Dendritic cell treated with granulocyte-macrophage colony-stimulating factor and Interleukin-4, amounts not matched to agents 40 ng/mL and 50 ng/mL, for 4 days (primary cell): ENCODE results near the gene RBP7.
A peak's percentile ranks its signal among the peaks of the same experiment; 100 is the strongest.
"Not testable (repeated sequence)": the region's sequence is repeated elsewhere in the genome, so short reads cannot be mapped to it uniquely, and the experiment has no call there.

Experiments
- H3K27ac Mint-ChIP-seq: one replicate; pipeline ENCODE4 v1.8.0; 2022; ENCODE audit warnings: mild to moderate bottlenecking, mixed read lengths
- H3K27me3 Mint-ChIP-seq: one replicate; pipeline ENCODE4 v1.8.0; 2022; ENCODE audit warnings: mild to moderate bottlenecking, mixed read lengths
- H3K36me3 Mint-ChIP-seq: one replicate; pipeline ENCODE4 v1.8.0; 2022; ENCODE audit warnings: low read depth, mixed read lengths
- H3K4me1 Mint-ChIP-seq: one replicate; pipeline ENCODE4 v1.8.0; 2022; ENCODE audit warnings: low read depth, mixed read lengths
- H3K4me3 Mint-ChIP-seq: one replicate; pipeline ENCODE4 v1.8.0; 2022; ENCODE audit warnings: mild to moderate bottlenecking, moderate library complexity, mixed read lengths
- H3K9me3 Mint-ChIP-seq: one replicate; pipeline ENCODE4 v1.8.0; 2022; ENCODE audit warnings: mixed read lengths
- intact Hi-C: fragments of 100-400 bp; cut with micrococcal nuclease; formaldehyde crosslinking; loops from one replicate; pipeline ENCODE4 v1.15.0; 2022

Gene RBP7

DNA sequence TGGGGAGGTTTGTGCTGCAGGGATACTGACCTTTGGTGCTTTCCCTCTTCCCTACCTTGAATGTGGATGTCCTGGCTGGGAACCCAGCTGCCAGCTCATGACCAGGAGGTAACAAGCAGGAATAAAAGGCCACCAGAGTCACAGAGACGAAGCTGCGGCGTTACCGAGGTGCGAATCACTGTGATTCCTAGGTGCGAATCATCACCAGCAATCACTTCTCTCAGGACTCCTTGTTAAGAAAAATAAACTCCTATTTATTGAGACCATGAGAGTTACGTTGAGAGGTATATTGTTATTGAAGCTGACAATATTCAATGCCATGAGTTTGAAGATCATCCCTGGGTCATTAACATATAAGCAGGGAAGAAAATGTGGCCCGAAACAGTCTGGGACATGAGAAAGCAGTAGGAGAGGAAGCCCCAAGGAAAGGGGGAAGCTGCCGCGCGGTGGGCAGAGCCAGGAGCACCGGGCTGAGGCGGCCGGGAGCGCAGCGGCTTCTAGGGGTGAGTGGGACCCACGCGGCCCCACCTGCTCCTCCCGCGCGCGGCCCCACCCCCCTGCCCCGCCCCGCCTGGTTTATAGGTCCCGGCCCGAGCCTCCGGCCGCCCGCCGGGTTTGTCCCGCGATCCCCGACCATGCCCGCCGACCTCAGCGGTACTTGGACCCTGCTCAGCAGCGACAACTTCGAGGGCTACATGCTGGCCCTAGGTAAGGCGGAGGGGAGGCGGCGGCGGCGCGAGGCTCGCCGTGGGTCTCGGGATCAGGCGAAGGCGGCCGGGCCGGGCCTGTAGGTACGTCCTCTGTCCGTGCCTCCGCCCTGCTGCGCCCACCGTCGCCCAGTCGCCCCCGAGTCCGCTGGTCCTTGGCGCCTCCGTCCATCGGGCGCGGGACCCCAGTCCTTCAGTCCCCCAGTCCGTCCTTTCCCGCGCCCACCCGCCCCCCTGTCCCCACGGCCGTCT, at the start of gene RBP7:
Gene RBP7, plus strand, starts transcription at position 605 of the 959 bp plus-strand sequence. Its CDS starts 31 bp downstream, at position 636.
- Mint-ChIP-seq H3K4me1 (peaks cover 27% of the 10 kb centered on the region), H3K36me3 (no peaks in the 10 kb centered on the region), H3K27me3 (peaks cover 26% of the 10 kb centered on the region), H3K4me3 (peak within 1 kb of the TSS; percentile 76), H3K27ac (no peak within 1 kb of the TSS), H3K9me3 (no peaks in the 10 kb centered on the region)
- intact Hi-C loops, result loop anchor here (2.0 to 5.0 kb wide), 2 partner anchors 35 to 46 kb away; partner anchors contain the start of gene UBE4B

DNA sequence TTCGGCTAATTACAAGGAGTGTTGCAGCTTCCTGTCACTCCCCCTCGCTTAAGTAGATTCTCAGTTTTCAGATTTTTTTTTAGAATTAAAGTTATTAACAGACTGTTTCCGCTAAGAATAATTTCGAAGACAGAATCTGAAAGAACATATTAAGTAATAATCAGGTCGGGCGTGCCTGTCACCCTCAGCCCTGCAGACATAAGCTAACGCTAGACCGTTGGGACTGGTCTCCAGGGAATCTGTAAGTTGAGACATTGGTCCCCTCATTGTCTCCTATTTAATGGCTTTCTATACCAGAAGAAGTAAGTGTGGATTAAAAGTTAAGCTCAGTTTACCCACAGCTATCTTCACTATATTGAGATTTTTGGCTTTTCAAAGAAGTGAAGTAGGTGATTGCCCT, 39.3 kb upstream of the RBP7 start:
- Mint-ChIP-seq H3K4me1 (no peaks in the 10 kb centered on the region), H3K4me3 (no peak overlapping the region), H3K9me3 (no peaks in the 10 kb centered on the region), H3K36me3 (peaks cover 21% of the 10 kb centered on the region), H3K27me3 (no peaks in the 10 kb centered on the region), H3K27ac (no peak overlapping the region)
- intact Hi-C loops, result no loop called here

DNA sequence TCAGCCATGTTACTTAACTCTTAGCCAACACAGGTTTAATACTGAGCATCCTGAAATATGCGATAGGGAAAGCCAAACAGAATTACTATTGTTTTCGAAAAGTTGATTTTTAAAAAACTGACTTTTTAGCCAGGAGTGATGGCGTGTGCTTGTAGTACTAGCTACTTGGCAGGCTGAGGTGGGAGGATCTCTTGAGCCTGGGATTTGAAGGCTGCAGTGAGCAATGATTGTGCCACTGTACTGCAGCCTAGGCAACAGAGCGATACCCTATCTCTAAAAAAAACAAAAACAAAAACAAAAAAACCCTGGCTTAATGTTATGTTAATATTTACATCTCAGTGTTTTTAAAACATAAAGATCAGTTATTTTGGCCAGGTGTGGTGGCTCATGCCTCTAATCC, 37.0 kb upstream of the RBP7 start:
- no peaks in the 10 kb centered on the region for H3K27me3 Mint-ChIP-seq
- H3K4me3 Mint-ChIP-seq, result no peak overlapping the region
- intact Hi-C loops, result no loop called here
- peaks cover 25% of the 10 kb centered on the region for H3K36me3 Mint-ChIP-seq
- H3K4me1 Mint-ChIP-seq, result no peaks in the 10 kb centered on the region
- no peak overlapping the region for H3K27ac Mint-ChIP-seq
- no peaks in the 10 kb centered on the region for H3K9me3 Mint-ChIP-seq

DNA sequence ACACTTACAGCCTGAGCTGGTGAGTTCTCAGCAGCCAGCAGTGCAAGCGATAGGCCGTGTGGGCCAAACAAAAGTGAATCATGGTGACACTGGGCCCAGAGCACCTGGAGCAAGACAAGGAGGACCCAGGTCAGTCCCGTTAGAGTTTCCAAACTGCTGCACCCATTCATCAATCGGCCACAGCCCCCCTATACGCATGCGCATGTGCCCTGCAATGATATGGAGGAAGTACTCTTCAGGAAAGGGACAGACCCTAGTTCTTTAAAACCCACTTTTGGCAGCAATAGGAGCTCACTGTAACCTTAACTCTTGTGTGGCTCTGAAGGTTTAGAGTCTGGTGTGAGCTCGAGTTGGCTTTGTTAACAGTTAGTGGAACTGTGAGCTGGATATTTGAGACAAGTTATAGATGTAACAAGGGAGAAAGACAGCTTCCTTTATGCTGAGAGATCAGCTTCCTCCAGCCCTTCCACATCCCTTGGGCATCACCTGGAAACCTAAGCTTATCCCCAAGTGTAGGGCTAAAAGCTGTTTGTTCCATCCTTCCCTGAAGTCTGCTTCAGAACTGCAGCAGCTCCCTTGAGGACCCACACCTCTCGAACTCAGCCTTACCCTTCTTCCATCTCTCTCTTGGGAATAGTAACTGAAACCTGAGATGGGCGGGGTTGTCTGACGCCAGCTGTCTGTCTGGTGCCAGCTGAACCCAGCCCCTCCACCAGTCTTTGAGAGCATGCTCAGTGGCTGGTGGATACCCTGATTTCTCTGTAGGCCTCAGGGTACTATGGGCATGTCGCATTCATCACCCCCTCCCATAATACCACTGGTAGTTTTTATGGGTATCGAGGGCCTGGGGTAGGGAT, 36.1 kb upstream of the RBP7 start:
- H3K4me1 Mint-ChIP-seq, result no peaks in the 10 kb centered on the region
- no peak overlapping the region for H3K27ac Mint-ChIP-seq
- peaks cover 25% of the 10 kb centered on the region for H3K36me3 Mint-ChIP-seq
- H3K9me3 Mint-ChIP-seq, result no peaks in the 10 kb centered on the region
- no peaks in the 10 kb centered on the region for H3K27me3 Mint-ChIP-seq
- intact Hi-C loops, result no loop called here
- H3K4me3 Mint-ChIP-seq, result no peak overlapping the region

DNA sequence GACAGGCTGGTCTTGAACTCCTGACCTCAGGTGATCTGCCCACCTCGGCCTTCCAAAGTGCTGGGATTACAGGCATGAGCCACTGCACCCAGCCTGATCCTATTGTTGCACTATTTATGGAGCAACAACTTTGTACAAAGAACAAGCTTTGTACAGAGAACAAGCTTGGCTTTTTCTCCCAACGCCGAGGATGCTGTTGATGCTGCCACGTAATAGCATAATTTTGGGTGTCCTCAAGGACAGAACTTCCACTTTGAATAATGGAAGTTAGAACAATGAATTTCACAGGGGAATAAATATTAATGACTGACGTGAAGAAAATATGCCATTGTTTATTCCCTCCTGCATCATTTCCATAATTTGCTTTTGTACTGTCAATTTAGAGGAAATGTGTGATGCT, 12.8 kb upstream of the RBP7 start:
- Mint-ChIP-seq H3K4me3 (no peak overlapping the region), H3K27me3 (no peaks in the 10 kb centered on the region), H3K9me3 (no peaks in the 10 kb centered on the region), H3K27ac (no peak overlapping the region), H3K36me3 (peaks cover 46% of the 10 kb centered on the region), H3K4me1 (peaks cover 3% of the 10 kb centered on the region)
- intact Hi-C loops, result no loop called here

DNA sequence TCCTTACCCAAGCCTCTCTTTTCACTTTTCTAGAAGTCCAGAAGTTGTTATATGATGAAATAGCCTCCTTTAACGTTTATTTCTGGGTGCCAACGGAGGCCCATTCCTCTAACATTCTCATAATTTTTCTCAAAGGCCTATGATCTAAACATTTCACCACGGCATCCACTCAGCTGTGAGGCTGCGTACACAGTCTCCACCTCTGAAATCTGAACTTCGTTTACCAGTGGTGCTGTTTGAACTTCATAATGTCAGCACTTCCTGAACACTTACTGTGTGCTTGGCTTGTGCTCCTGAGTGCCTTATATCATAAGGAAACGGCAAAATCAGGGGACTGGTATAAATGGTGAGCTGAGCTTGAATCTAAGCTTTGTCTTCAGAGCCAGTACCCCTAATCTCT, 12.0 kb upstream of the RBP7 start:
- H3K36me3 Mint-ChIP-seq, result peaks cover 46% of the 10 kb centered on the region
- H3K27me3 Mint-ChIP-seq, result no peaks in the 10 kb centered on the region
- intact Hi-C loops, result no loop called here
- H3K9me3 Mint-ChIP-seq, result no peaks in the 10 kb centered on the region
- no peak overlapping the region for H3K27ac Mint-ChIP-seq
- peaks cover 10% of the 10 kb centered on the region for H3K4me1 Mint-ChIP-seq
- no peak overlapping the region for H3K4me3 Mint-ChIP-seq

DNA sequence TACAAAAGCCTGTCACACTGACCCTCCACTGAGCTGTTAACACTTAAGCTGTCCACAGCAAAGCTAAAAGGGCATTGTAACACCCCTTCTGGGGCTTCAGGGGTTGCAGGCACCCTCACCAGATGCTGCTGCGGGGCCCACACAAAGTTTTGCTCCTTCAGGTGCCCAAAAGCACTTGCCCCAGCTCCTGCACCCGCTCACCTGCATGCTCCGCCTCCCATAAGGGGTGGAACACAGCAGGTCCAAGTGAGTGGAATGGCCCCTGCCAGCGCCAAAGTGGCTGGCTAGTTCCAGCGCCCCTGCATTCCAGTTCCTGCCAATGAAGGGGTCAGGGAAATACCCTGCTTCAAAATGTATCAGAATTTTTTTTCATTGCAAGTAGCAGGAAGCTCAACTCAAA, 7.3 kb upstream of the RBP7 start:
- Mint-ChIP-seq H3K9me3 (no peaks in the 10 kb centered on the region), H3K27me3 (no peaks in the 10 kb centered on the region), H3K27ac (peak overlapping the region; percentile 79), H3K4me1 (peaks cover 43% of the 10 kb centered on the region), H3K4me3 (no peak overlapping the region), H3K36me3 (peaks cover 21% of the 10 kb centered on the region)
- intact Hi-C loops, result no loop called here

DNA sequence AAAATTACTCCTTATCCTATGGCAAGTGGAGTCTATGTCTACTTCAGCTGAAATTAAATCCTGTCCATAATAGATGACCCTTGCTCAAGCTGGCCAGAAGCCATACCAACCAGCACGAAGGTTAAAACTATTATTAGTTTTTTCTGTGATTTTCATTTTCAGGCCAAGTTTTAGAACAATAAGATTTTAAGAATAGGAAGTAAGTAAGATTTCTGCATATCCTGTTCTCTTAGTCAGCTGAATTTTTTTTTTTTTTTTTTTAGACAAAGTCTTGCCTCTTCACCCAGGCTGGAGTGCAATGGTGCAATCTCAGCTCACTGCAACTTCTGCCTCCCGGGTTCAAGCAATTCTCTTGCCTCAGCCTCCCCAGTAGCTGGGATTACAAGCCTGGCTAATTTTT, 6.1 kb upstream of the RBP7 start:
- no peak overlapping the region for H3K4me3 Mint-ChIP-seq
- H3K27me3 Mint-ChIP-seq, result peaks cover 1% of the 10 kb centered on the region
- H3K36me3 Mint-ChIP-seq, result peaks cover 12% of the 10 kb centered on the region

DNA sequence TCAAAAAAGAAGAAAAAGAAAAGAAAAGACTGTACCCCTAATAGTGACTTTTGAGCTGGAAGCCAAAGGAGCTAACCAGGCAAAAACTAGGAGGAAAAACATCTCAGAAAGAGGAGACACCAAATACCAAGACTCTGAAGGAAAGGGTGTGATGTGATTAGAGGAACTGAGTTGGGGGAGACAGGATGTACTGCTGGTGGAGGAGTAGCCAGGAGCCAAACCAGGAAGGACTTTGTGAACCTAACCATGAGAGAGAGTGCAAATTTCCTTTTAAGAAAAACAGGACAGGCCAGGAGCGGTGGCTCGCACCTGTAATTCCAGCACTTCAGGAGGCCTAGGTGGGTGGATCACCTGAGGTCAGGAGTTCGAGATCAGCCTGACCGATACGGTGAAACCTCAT, 4.1 kb upstream of the RBP7 start:
- Mint-ChIP-seq H3K27ac (peak overlapping the region; percentile 72), H3K36me3 (no peaks in the 10 kb centered on the region), H3K4me1 (peaks cover 50% of the 10 kb centered on the region), H3K4me3 (no peak overlapping the region), H3K27me3 (peaks cover 10% of the 10 kb centered on the region), H3K9me3 (no peaks in the 10 kb centered on the region)
- intact Hi-C loops, result no loop called here

More for the DNA sequence above, 6.1 kb upstream of the RBP7 start:
- intact Hi-C loops, result no loop called here
- H3K27ac Mint-ChIP-seq, result peak overlapping the region; percentile 79
- H3K9me3 Mint-ChIP-seq, result no peaks in the 10 kb centered on the region
- peaks cover 43% of the 10 kb centered on the region for H3K4me1 Mint-ChIP-seq

DNA sequence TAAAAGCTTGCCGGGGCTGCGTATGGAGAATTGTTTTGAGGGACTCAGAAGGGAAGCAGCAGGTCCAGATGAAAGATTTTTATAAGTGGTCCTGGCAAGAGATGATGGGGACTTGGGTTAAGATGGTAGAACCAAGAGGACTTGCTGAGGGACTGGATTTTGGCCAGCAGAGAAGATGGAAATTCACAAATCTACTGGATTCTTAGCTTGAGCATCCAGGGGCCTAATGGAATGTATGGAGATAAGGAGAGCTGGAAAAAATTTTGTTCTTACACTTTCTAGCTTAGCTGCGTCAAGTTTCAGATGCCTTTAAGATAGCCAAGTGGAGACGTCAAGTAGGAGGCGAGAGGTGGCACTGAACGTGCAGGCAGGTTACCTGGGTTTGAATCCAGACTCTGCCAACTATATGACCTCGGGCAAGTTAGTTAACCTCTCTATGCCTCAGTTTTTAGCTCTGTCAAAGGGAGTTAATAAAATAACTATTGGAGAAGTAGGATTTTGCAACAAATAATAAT, 3.4 kb upstream of the RBP7 start:
- H3K4me3 Mint-ChIP-seq, result no peak overlapping the region
- intact Hi-C loops, result no loop called here
- H3K4me1 Mint-ChIP-seq, result peaks cover 53% of the 10 kb centered on the region
- H3K36me3 Mint-ChIP-seq, result no peaks in the 10 kb centered on the region
- H3K9me3 Mint-ChIP-seq, result no peaks in the 10 kb centered on the region
- H3K27ac Mint-ChIP-seq, result peak overlapping the region; percentile 72
- H3K27me3 Mint-ChIP-seq, result peaks cover 16% of the 10 kb centered on the region

DNA sequence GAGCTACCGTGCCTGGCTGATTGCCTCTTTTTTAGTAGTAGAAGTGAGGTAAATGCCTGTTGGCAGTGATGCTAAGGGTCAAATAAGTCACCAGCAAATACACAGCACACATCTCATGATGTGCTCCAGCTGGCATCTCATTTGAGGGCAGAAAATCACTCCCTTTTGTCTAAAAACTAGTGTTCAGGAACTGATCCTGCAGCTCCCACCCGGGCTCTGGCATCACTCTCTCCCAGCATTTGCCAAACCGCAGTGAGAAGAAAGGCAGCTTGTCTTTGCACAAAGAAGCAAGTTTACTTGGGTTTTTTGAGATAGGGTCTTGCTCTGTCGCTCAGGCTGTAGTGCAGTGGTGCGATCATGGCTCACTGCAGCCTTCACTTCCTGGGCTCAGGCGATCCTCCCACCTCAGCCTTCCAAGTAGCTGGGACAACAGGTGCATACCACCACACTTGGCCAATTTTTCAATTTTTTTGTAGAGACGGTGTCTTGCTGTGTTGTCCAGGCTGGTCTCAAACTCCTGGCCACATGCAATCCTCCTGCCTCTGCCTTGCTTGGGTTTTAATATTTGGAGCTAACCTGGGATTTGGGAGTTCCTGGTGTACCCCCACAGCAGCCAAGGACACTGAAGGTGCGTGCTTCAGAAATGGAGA, 4.1 kb downstream of the RBP7 start:
- H3K27ac Mint-ChIP-seq, result no peak overlapping the region
- H3K36me3 Mint-ChIP-seq, result no peaks in the 10 kb centered on the region
- H3K9me3 Mint-ChIP-seq, result no peaks in the 10 kb centered on the region
- H3K27me3 Mint-ChIP-seq, result peaks cover 36% of the 10 kb centered on the region
- intact Hi-C loops, result no loop called here
- H3K4me1 Mint-ChIP-seq, result peaks cover 10% of the 10 kb centered on the region
- H3K4me3 Mint-ChIP-seq, result no peak overlapping the region

DNA sequence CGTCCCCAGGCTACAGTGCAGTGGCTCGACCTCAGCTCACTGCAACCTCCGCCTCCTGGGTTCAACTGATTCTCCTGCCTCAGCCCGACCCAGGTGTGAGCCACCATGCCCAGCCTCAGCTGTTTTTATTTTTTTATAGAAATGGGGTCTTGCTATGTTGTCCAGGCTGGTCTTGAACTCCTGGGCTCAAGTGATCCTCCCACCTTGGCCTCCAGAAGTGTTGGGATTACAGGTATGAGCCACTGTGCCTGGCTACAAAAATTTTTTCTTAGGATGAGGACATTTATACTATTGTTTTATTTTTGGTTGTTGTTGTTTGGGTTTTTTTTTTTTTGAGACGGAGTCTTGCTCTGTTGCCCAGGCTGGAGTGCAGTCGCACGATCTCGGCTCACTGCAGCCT, 8.2 kb downstream of the RBP7 start:
- H3K4me1 Mint-ChIP-seq, H3K27ac Mint-ChIP-seq, H3K9me3 Mint-ChIP-seq, H3K4me3 Mint-ChIP-seq, H3K36me3 Mint-ChIP-seq, intact Hi-C loops: not testable (repeated sequence)
- H3K27me3 Mint-ChIP-seq, result peaks cover 14% of the 10 kb centered on the region

DNA sequence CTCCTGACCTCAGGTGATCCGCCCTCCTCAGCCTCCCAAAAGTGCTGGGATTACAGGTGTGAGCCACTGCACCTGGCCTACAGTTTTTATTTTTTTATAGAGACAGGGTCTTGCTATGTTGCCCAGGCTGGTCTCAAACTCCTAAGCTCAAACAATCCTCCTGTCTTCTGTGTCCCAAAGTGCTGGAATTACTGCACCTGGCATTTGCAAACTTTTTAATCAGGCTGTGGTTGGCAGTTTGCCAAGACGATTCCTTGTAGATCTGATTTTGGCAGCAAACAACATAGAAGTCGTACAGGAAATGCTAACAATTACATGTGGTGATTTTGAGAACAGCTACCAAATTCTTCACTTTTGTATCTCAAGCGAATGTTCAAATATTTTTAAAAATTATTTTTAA, 10.1 kb downstream of the RBP7 start:
- H3K4me3 Mint-ChIP-seq, result no peak overlapping the region
- peaks cover 11% of the 10 kb centered on the region for H3K27me3 Mint-ChIP-seq
- intact Hi-C loops, result no loop called here
- peaks cover 7% of the 10 kb centered on the region for H3K36me3 Mint-ChIP-seq
- no peak overlapping the region for H3K27ac Mint-ChIP-seq
- H3K9me3 Mint-ChIP-seq, result no peaks in the 10 kb centered on the region
- H3K4me1 Mint-ChIP-seq, result peaks cover 6% of the 10 kb centered on the region
